Measurements from ENCODE around the gene KCNMB2. TPM values are rescaled to one million over a fixed set of nuclear protein-coding genes. Genes with fewer than 3 reads are reported as not detected.

The KCNMB2 gene
- polyA plus RNA-seq, 1 donor = 25.2 TPM

DNA sequence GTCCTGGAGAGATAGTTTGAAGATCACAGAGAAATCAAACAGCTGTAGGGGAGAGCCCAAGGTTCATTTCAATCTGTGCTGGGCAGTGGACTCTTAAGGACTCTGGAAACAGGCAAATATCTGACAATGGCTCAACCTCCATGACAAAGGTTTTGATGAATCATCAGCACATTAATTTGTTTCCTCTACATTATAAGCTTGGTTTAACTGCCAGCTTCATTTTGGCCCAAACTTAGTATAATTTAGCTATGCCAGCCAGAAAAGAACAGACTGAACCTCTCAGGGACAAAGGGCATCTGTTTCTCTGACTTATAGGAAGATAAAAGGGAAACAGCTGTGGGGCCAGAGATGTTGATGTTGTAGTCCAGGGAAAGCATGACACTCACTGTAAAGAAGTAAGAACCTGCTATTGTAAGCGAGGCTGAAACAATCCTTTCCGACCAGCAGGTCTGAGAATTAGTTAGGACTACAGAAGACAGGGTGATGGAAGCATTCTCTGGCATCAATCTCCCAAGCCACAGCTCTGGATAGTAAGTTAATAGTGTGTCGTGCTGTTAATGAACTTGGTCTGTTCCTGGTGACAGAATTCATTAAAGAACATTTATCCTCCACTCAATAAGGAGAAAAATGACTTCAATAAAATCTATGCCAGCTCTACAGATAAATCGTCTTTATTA lies 110.1 kb downstream of the KCNMB2 start:
- DNase-seq = no peak

GRCh38 chr3:178655488-178655887 lies 119.3 kb downstream of the KCNMB2 start:
- no peak for DNase-seq

GRCh38 chr3:178658694-178659325 lies 122.6 kb downstream of the KCNMB2 start:
- no peak for DNase-seq

- no peak for DNase-seq
Observed at GRCh38 chr3:178663201-178663934, 127.1 kb downstream of the KCNMB2 start.

DNA sequence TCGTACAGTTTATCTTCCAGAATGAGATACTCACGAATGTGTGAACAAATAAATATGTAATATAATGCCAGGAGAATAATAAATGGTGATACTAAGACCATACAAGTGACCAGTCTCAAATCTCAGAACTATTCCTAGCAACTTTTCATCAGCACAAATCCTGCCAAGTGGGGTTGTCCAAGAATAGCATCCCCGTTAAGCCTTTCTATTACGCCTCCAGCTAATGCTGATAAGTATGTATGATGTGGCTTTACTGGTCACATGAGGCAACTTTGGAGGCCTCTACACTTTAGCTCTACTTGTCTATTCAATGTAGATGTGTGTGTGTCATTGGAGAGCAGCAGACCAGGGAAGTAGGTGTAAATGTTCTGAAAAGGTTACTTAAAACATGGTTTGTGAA lies 129.5 kb downstream of the KCNMB2 start:
- no peak for DNase-seq

DNA sequence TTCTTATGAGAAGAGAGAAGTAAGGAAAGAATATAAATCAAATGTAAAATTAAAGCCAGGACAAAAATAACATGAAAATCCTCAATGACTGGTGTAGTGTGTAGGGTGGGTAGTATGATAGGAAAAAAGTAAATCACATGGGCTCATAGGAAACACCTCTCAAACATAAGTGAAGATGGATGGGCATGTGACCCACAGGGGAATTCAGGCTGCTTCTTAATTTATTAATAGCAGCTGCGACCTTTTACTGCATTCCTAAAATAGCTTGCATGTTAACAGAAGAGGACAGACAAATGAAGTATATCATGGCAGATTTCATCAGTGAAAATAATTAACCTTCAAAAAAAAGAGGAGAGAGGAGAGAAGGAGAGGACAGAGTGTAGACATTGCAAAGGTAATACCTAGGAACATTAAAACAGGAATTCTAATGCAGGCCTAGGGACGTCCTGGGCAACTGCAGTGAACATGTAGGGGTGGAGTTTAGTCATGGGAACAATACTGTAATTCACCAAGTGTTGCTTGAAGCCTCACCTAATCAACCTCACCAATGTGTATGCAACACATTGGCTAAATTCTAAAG lies 132.9 kb downstream of the KCNMB2 start:
- DNase-seq = no peak

DNA sequence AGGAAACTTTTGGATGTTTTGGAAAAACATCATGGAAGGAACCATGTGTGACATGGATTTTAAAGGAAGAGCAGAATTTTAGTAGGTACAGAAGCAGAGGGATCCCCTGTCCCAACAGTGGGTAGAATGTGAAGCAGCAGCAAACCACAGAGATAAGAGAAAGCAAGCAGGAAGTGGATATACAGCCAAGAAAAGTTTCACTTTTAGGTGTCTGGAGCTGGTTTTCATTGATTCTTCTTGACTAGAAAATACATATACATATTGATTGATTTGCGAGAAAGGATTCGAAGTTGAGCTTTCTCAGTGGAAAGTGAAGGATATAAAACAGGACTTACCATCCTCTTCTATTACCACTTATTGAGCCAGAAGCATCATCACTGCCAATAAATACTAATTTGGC lies 133.5 kb downstream of the KCNMB2 start:
- DNase-seq = no peak

GRCh38 chr3:178671377-178671776 lies 135.1 kb downstream of the KCNMB2 start:
- no peak for DNase-seq

DNA sequence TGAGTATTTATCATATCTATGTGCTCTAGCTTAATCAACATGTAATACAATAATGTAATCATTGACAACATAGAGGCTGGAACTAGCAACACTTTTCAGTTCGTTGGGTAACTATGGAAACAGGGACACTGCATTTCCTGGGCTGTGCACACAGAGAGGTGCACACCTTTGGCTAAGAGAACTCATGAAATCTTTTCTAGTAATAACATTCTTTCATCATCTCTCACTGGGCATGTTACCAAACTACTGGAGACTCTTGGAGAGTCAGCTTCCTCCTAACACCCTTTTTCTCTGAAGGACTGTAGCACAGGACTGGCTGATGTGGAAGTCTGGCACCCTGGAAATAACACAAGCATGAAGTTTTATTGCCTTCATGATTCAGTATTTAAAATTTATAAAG lies 135.6 kb downstream of the KCNMB2 start:
- DNase-seq = no peak

- no peak for DNase-seq
Observed at GRCh38 chr3:178672275-178672674, 136.0 kb downstream of the KCNMB2 start.

- no peak for DNase-seq
Observed at GRCh38 chr3:178673529-178673928, 137.3 kb downstream of the KCNMB2 start.

- no peak for DNase-seq
Observed at GRCh38 chr3:178676077-178676476, 139.8 kb downstream of the KCNMB2 start.

GRCh38 chr3:178676942-178677790 lies 140.9 kb downstream of the KCNMB2 start:
- no peak for DNase-seq

GRCh38 chr3:178677961-178678360 lies 141.7 kb downstream of the KCNMB2 start:
- no peak for DNase-seq

GRCh38 chr3:178680037-178680436 lies 143.8 kb downstream of the KCNMB2 start:
- no peak for DNase-seq

GRCh38 chr3:178680489-178680888 lies 144.3 kb downstream of the KCNMB2 start:
- DNase-seq = no peak

GRCh38 chr3:178684881-178685590 lies 148.8 kb downstream of the KCNMB2 start:
- no peak for DNase-seq

- DNase-seq = no peak
Observed at GRCh38 chr3:178685591-178685906, 149.3 kb downstream of the KCNMB2 start.

- DNase-seq = no peak
Observed at GRCh38 chr3:178686826-178687225, 150.6 kb downstream of the KCNMB2 start.

GRCh38 chr3:178690571-178690970 lies 154.3 kb downstream of the KCNMB2 start:
- DNase-seq = no peak

GRCh38 chr3:178699364-178699763 lies 163.1 kb downstream of the KCNMB2 start:
- no peak for DNase-seq

- no peak for DNase-seq
Observed at GRCh38 chr3:178699810-178700209, 163.6 kb downstream of the KCNMB2 start.

All from left kidney (tissue), 2 donors.